ENCODE results near the gene FOSL1. TPM values are rescaled to one million over a fixed set of nuclear protein-coding genes. Genes with fewer than 3 reads are reported as not detected.

Gene FOSL1
- total and polyA plus RNA-seq, 10 donors = 0.42 to 5.4 (median 1.3) TPM

DNA sequence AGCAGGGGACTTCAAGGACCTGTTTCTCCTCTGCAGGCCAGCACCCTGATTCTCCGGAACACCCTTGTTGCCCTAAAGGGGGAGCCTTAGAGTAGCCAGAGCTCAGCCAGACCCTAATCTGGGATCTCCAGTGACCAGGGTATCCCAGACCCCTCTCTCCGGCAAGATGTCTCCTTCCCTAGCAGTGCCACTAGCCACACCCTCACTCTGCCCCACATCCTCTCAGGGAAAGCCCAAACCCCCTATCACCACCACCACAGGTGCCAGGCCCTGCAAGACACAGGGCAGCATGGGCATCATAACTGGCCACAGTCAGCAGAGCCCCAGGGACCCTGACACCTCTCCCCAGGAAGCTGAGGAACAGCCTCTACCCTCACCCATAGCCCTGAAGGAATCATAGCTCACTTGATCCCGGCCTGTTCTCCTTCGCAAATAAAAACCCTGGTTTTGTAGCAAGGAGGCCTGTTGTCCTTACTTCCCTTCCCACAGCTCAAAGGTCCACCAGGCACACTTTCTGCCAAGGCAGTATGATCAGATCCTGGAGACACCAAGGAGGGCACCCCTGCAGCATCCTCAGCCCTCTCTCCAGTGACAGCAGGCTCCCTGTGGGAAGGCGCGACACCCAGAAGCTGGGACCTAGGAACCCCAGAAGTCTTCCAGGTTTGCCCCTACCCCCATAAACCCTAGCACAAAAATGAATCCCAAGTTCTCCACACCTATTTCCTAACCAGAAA, 46.8 kb downstream of the FOSL1 start:
- Histone ChIP-seq H3K9me3 (peaks cover 0 to 10% (median 7%) of the 10 kb centered on the region in 8 donors), H3K4me3 (no peak overlapping the region), H3K36me3 (peaks cover 10 to 64% (median 57%) of the 10 kb centered on the region in 6 donors), H3K27ac (peak overlapping the region in 1 of 8 donors; percentile 48), H3K4me1 (peaks cover 19 to 54% (median 39%) of the 10 kb centered on the region in 6 donors), H3K27me3 (replicated peaks in 1 of 7) (no peaks in the 10 kb centered on the region)
- 85 to 96% (median 95%) methylated on average over 4 to 6 of the region's 6 CpGs for WGBS, 5 donors
- intact Hi-C loops (cut with DNase I; ENCODE audit: low total_unique reads) = no loop called here
- TF ChIP-seq POLR2A (IDR thresholded peaks at IDR 0.05) (no peak), POLR2AphosphoS5 (IDR thresholded peaks at IDR 0.05) (peak in 1 of 3 donors; percentile 34), CTCF (IDR thresholded peaks at IDR 0.05 in 8 of 11, conservative IDR thresholded peaks at IDR 0.05 in 3 of 11) (no peak)
- DNase-seq = no peak

- Histone ChIP-seq H3K27ac (no peak overlapping the region), H3K9me3 (peaks cover 0 to 10% (median 7%) of the 10 kb centered on the region in 8 donors), H3K36me3 (peaks cover 10 to 64% (median 57%) of the 10 kb centered on the region in 6 donors), H3K4me1 (peaks cover 19 to 52% (median 36%) of the 10 kb centered on the region in 6 donors), H3K4me3 (no peak overlapping the region), H3K27me3 (replicated peaks in 1 of 7) (no peaks in the 10 kb centered on the region)
- DNase-seq = peak; percentile 79
- WGBS, 5 donors = 93 to 97% (median 96%) methylated on average over 19 to 33 of the region's 33 CpGs
- intact Hi-C loops (cut with DNase I; ENCODE audit: low total_unique reads) = no loop called here
- TF ChIP-seq CTCF (IDR thresholded peaks at IDR 0.05 in 8 of 11, conservative IDR thresholded peaks at IDR 0.05 in 3 of 11) (no peak), POLR2AphosphoS5 (IDR thresholded peaks at IDR 0.05) (peak in 2 of 3 donors; percentile 32 to 80)
Observed at GRCh38 chr11:65852508-65853245, 47.5 kb downstream of the FOSL1 start.

GRCh38 chr11:65851811-65852507, 48.2 kb downstream of the FOSL1 start:
- H3K4me1 ChIP-seq = peaks cover 19 to 52% (median 36%) of the 10 kb centered on the region in 6 donors
- intact Hi-C loops (cut with DNase I; ENCODE audit: low total_unique reads) = no loop called here
- H3K4me3 ChIP-seq = no peak overlapping the region
- H3K27ac ChIP-seq = peak overlapping the region in 1 of 8 donors; percentile 11
- TF ChIP-seq CTCF (IDR thresholded peaks at IDR 0.05 in 8 of 11, conservative IDR thresholded peaks at IDR 0.05 in 3 of 11) (no peak), POLR2AphosphoS5 (IDR thresholded peaks at IDR 0.05) (peak; percentile 8 to 76 (median 54))
- DNase-seq = no peak
- peaks cover 10 to 64% (median 57%) of the 10 kb centered on the region in 6 donors for H3K36me3 ChIP-seq
- no peaks in the 10 kb centered on the region for H3K27me3 ChIP-seq (replicated peaks in 1 of 7)
- peaks cover 0 to 10% (median 7%) of the 10 kb centered on the region in 8 donors for H3K9me3 ChIP-seq
- WGBS, 5 donors = 83 to 95% (median 89%) methylated on average over 10 of the region's 10 CpGs

Data from spleen (tissue), 11 donors.